Mesendoderm (in vitro differentiated cells): Measurements from ENCODE around the gene GJA3.

Experiments used
- DNase-seq: peaks from one replicate; pipeline ENCODE4 v3.0.0; 2013
- H2AK5ac ChIP-seq: 2 replicates; pipeline ENCODE4 v1.6.1; 2013; ENCODE audit warnings: low read length, inconsistent platforms
- H2BK120ac ChIP-seq: 2 replicates; pipeline ENCODE4 v1.6.1; 2013; ENCODE audit warnings: low read depth, mild to moderate bottlenecking, low read length, moderate library complexity, mixed read lengths
- H2BK15ac ChIP-seq: replicated peaks from 2 replicates; pipeline ENCODE4 v1.6.1; 2013; ENCODE audit warnings: low read depth, mild to moderate bottlenecking, moderate library complexity
- H2BK5ac ChIP-seq: 2 replicates; pipeline ENCODE4 v1.6.1; 2013; ENCODE audit warnings: low read length, inconsistent platforms
- H3K18ac ChIP-seq: 2 replicates; pipeline ENCODE4 v1.6.1; 2013; ENCODE audit warnings: mild to moderate bottlenecking, low read length, mixed read lengths
- H3K23ac ChIP-seq: one replicate; pipeline ENCODE4 v1.6.1; 2013; ENCODE audit warnings: low read length
- H3K27ac ChIP-seq: 2 replicates; pipeline ENCODE4 v1.5.1; 2013; ENCODE audit warnings: low read depth, mild to moderate bottlenecking, inconsistent platforms, low read length, moderate library complexity
- H3K27me3 ChIP-seq: 2 replicates; pipeline ENCODE4 v1.6.1; 2013; ENCODE audit warnings: low read length, control low read depth, mild to moderate bottlenecking, inconsistent platforms; ENCODE audit not compliant: insufficient read depth, poor library complexity
- H3K36me3 ChIP-seq: 2 replicates; pipeline ENCODE4 v1.6.1; 2013; ENCODE audit warnings: low read length, inconsistent platforms; ENCODE audit not compliant: control insufficient read depth, insufficient read depth
- H3K4ac ChIP-seq: one replicate; pipeline ENCODE4 v1.6.1; 2013; ENCODE audit warnings: low read depth, mild to moderate bottlenecking, low read length, moderate library complexity
- H3K4me1 ChIP-seq: 2 replicates; pipeline ENCODE4 v1.6.1; 2013; ENCODE audit warnings: low read depth, low read length, inconsistent platforms; ENCODE audit not compliant: control insufficient read depth
- H3K4me2 ChIP-seq: 2 replicates; pipeline ENCODE4 v1.6.1; 2013; ENCODE audit warnings: low read length
- H3K4me3 ChIP-seq: 2 replicates; pipeline ENCODE4 v1.5.1; 2013; ENCODE audit warnings: mild to moderate bottlenecking, low read length
- H3K56ac ChIP-seq: one replicate; pipeline ENCODE4 v1.6.1; 2013; ENCODE audit warnings: low read length
- H3K79me1 ChIP-seq: 2 replicates; pipeline ENCODE4 v1.6.1; 2013; ENCODE audit warnings: low read length, inconsistent platforms
- H3K79me2 ChIP-seq: 2 replicates; pipeline ENCODE4 v1.6.1; 2013; ENCODE audit warnings: mild to moderate bottlenecking, low read length; ENCODE audit not compliant: control insufficient read depth, insufficient read depth
- H3K9ac ChIP-seq: 2 replicates; pipeline ENCODE4 v1.6.1; 2013; ENCODE audit warnings: low read length, inconsistent platforms
- H4K5ac ChIP-seq: one replicate; pipeline ENCODE4 v1.6.1; 2013; ENCODE audit warnings: low read length
- H4K8ac ChIP-seq: one replicate; pipeline ENCODE4 v1.6.1; 2013; ENCODE audit warnings: low read depth, mild to moderate bottlenecking, control low read depth, low read length, moderate library complexity
- WGBS: extraction: QIAGEN DNeasy Blood & Tissue Kit; methylation state at CpG from one replicate; pipeline ENCODE4 v1.1.7; 2013; ENCODE audit warnings: low lambda C conversion rate, missing lambda C conversion rate; ENCODE audit not compliant: insufficient coverage; ENCODE audit errors: extremely low coverage; 5-methylcytosine and 5-hydroxymethylcytosine counted together

The GJA3 gene

DNA sequence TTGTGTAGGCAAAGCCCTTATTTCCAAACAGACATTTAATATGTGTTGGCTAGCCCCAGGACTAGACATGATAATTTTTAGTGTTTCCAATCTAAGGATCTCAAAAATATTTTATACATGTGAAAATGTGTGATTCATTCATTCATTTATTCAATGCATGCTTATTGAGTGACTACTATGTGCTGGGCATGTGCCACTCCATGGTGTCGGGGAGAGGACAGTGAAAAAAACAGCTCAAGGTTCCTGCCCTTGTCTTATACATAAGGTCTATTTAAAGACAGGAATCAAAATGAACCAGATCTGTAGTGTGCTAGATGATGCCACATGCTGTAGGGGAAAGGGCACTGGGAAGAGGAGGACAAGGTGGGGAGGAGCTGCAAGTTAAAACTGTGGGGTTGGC is 36.5 kb downstream of the GJA3 start:
- H3K4me1 ChIP-seq, result no peaks in the 10 kb centered on the region
- H3K9ac ChIP-seq, result no peak overlapping the region
- H2BK120ac ChIP-seq, result no peak overlapping the region
- no peak overlapping the region for H3K27ac ChIP-seq
- WGBS, result no CpG with 5 or more reads among the region's 1 CpG
- H3K79me1 ChIP-seq, result no peaks in the 10 kb centered on the region
- no peaks in the 10 kb centered on the region for H3K27me3 ChIP-seq
- no peaks in the 10 kb centered on the region for H3K36me3 ChIP-seq
- no peak overlapping the region for H4K8ac ChIP-seq
- no peak overlapping the region for H3K4me2 ChIP-seq
- H2BK5ac ChIP-seq, result no peak overlapping the region
- no peak overlapping the region for H3K18ac ChIP-seq
- no peak overlapping the region for H4K5ac ChIP-seq
- no peak overlapping the region for H3K4ac ChIP-seq
- H3K79me2 ChIP-seq, result no peaks in the 10 kb centered on the region
- DNase-seq, result no peak
- no peak overlapping the region for H3K4me3 ChIP-seq
- no peak overlapping the region for H2AK5ac ChIP-seq
- no peak overlapping the region for H2BK15ac ChIP-seq
- H3K56ac ChIP-seq, result no peak overlapping the region
- no peak overlapping the region for H3K23ac ChIP-seq

DNA sequence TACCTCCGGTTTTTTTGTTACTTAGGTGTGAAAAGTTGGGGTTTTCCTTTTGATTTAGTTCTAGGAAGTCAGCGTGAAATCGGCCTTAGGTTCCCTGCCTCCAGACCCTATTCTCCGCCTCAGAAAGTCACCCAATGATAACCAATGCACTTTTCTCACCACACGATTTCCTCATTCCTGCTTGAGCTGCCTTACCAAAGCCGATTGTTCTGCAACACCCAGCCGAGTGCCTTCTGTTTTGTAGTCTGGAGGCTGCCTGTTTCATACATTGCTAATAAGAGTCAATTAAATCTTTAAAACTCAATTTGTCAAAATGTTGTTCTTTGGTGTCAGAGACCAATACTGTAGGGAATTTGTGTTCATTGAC is 39.7 kb downstream of the GJA3 start:
- Histone ChIP-seq H2BK5ac (no peak overlapping the region), H3K27ac (no peak overlapping the region), H4K8ac (no peak overlapping the region), H3K23ac (no peak overlapping the region), H3K56ac (no peak overlapping the region), H3K4me3 (no peak overlapping the region), H2BK15ac (no peak overlapping the region), H2AK5ac (no peak overlapping the region), H2BK120ac (no peak overlapping the region), H3K9ac (no peak overlapping the region), H3K4ac (no peak overlapping the region), H3K18ac (no peak overlapping the region), H3K27me3 (no peaks in the 10 kb centered on the region), H3K36me3 (no peaks in the 10 kb centered on the region), H4K5ac (no peak overlapping the region), H3K4me1 (no peaks in the 10 kb centered on the region), H3K4me2 (no peak overlapping the region), H3K79me1 (no peaks in the 10 kb centered on the region), H3K79me2 (no peaks in the 10 kb centered on the region)
- DNase-seq, result no peak
- WGBS, result no CpG with 5 or more reads among the region's 7 CpGs

DNA sequence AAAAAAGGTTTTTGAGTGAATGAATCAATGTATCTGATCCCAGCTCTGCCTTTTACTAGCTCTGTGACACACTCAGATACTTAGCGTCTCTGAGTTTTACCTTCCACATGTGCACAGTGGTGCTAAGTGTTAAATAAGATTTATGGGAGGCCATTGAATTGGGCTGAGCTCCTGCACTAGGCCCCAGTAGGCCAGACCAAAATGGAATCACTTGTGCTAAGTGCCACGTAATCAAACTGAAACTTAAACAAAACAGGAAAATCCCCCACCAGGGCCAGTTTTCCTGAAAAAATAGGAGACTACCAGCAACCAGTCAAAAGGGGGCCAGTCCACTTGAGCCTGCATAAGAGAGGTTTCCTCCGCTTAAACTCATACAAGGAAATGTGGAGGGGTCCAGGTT is 40.9 kb downstream of the GJA3 start:
- no peak overlapping the region for H3K9ac ChIP-seq
- DNase-seq, result no peak
- no peaks in the 10 kb centered on the region for H3K27me3 ChIP-seq
- no peak overlapping the region for H2BK120ac ChIP-seq
- H3K4ac ChIP-seq, result no peak overlapping the region
- H3K4me3 ChIP-seq, result no peak overlapping the region
- H4K5ac ChIP-seq, result peak overlapping the region; percentile 81
- H4K8ac ChIP-seq, result no peak overlapping the region
- H2BK5ac ChIP-seq, result no peak overlapping the region
- no peaks in the 10 kb centered on the region for H3K36me3 ChIP-seq
- no peak overlapping the region for H3K27ac ChIP-seq
- no peak overlapping the region for H3K18ac ChIP-seq
- no peaks in the 10 kb centered on the region for H3K79me1 ChIP-seq
- no peak overlapping the region for H3K23ac ChIP-seq
- H3K79me2 ChIP-seq, result no peaks in the 10 kb centered on the region
- H2BK15ac ChIP-seq, result no peak overlapping the region
- H2AK5ac ChIP-seq, result no peak overlapping the region
- WGBS, result no CpG with 5 or more reads among the region's 3 CpGs
- no peak overlapping the region for H3K4me2 ChIP-seq
- H3K56ac ChIP-seq, result no peak overlapping the region
- no peaks in the 10 kb centered on the region for H3K4me1 ChIP-seq

DNA sequence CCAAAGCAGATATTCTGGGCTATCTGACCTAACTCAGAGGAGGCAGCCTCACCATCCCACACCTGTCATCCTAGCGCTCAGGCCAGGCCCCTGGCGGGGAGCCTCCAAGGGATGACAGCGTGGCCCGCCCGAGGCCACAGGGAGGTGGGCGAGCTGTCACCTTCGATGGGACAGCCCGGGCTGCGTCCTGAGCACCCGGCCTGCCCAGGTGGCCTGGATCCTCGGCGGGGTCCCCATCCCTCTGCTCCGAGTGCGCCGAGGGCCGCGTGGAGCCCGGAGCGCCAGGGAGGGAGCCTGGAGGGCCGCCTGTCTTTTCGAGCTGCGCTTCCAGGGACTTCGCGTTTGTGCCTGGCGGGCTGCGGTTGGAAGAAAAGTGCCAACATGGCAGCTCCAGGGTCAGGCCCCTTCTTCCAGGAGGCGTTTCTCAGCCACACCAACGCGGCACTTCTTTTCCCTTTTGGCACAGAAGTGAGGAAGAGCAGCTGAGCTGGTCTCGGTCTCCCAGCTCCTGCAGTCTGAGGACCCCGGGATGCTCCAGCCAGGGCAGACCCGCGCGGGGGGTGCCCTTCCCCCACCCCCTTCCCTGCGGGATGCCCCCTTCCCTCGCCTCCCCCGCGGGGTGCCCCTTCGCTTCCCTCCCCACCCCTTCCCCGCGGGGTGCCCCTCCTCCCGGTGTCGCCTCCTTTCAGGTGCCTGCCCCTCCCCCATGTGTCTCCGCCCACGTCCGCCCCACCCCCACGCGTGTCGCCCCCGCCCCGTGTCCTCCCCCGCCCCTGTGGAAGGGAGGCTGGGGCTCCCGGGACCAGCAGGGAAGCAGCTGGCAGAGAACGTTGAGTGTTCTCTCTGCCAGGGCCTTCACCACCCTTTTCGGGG is 42.3 kb downstream of the GJA3 start:
- WGBS, result no CpG with 5 or more reads among the region's 55 CpGs
- H3K36me3 ChIP-seq, result no peaks in the 10 kb centered on the region
- peak overlapping the region; percentile 71 for H3K9ac ChIP-seq
- no peak overlapping the region for H3K23ac ChIP-seq
- H3K18ac ChIP-seq, result peak overlapping the region; percentile 69
- H2BK15ac ChIP-seq, result no peak overlapping the region
- no peaks in the 10 kb centered on the region for H3K79me1 ChIP-seq
- no peaks in the 10 kb centered on the region for H3K27me3 ChIP-seq
- peak overlapping the region; percentile 80 for H3K56ac ChIP-seq
- no peak overlapping the region for H4K8ac ChIP-seq
- H3K4me3 ChIP-seq, result peak overlapping the region; percentile 48
- H3K79me2 ChIP-seq, result no peaks in the 10 kb centered on the region
- H2BK5ac ChIP-seq, result no peak overlapping the region
- H2BK120ac ChIP-seq, result no peak overlapping the region
- no peak overlapping the region for H3K27ac ChIP-seq
- DNase-seq, result peak; percentile 57
- H3K4me2 ChIP-seq, result peak overlapping the region; percentile 90
- H2AK5ac ChIP-seq, result no peak overlapping the region
- no peaks in the 10 kb centered on the region for H3K4me1 ChIP-seq
- H4K5ac ChIP-seq, result no peak overlapping the region
- no peak overlapping the region for H3K4ac ChIP-seq

DNA sequence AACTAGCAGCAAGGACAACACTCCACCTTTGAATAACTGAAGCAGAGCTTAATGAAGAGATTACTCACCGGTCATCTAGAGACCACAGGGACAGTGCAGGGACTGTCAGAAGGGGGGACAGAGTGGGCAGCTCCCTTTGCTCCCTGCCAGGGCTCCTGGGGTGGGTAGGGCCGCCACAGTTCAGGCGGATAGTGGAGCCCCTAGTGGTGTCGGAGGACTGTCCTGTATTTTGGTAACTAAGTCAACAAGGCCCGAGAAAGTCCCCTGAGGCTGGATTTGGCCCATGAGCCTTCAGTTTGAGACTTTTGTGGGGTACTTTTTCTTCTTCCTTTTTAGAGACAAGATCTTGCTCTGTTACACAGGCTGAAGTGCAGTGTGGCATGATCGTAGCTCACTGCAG is 44.6 kb downstream of the GJA3 start:
- H3K23ac ChIP-seq, result no peak overlapping the region
- no peaks in the 10 kb centered on the region for H3K79me1 ChIP-seq
- no peak overlapping the region for H4K8ac ChIP-seq
- no peak overlapping the region for H2BK120ac ChIP-seq
- H3K36me3 ChIP-seq, result no peaks in the 10 kb centered on the region
- no peak overlapping the region for H3K4me2 ChIP-seq
- no peak overlapping the region for H3K27ac ChIP-seq
- no peak overlapping the region for H4K5ac ChIP-seq
- H3K4me3 ChIP-seq, result no peak overlapping the region
- no peaks in the 10 kb centered on the region for H3K4me1 ChIP-seq
- no peak overlapping the region for H3K4ac ChIP-seq
- H2BK15ac ChIP-seq, result no peak overlapping the region
- peak; percentile 56 for DNase-seq
- H3K79me2 ChIP-seq, result no peaks in the 10 kb centered on the region
- no peak overlapping the region for H3K56ac ChIP-seq
- no peak overlapping the region for H3K9ac ChIP-seq
- no peak overlapping the region for H2AK5ac ChIP-seq
- no CpG with 5 or more reads among the region's 6 CpGs for WGBS
- H3K27me3 ChIP-seq, result no peaks in the 10 kb centered on the region
- no peak overlapping the region for H2BK5ac ChIP-seq
- no peak overlapping the region for H3K18ac ChIP-seq
